ENCODE data around the gene ASIC4.

The ASIC4 gene

DNA sequence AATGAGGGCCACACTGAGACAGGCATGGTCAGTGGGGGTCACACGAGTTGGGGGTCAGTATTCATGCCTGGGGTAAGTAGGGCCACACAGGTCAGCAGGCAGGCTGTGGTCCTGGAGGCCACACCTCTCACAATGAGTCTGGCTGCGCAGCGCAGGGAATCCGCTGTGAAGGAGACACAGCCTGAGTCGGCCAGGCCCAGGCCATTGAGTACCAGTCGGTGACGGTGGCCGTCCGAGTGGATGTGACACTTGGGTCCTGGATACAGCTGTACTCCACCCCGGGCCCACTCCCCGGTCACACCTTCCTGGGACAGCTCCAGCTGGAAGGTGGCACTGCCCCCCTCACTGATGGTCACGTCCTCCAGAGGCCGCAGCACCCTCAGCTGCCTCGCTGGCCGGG is 40.1 kb downstream of the ASIC4 start:
- no peak for DNase-seq

DNA sequence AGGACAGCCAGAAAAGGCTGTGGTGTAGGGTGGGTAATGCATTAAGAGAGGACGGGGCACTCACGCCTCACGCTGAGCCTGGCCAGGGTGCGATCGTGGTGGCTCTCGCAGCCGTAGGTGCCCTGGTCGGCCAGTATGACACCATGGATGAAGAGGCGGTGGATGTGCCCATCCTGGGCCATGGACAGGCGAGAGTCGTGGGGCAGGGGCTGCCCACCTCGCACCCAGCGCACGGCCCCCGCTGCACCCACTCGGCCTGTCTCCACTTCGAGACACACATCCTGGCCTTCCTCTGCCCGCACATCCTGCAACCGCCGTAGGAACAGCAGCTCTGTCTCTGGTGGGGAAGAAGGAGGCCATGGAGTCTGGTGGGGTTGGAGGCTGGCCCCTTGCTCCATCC is 41.7 kb downstream of the ASIC4 start:
- DNase-seq: no peak

- no peak for DNase-seq
Observed at GRCh38 chr2:219556413-219556812, 42.1 kb downstream of the ASIC4 start.

DNA sequence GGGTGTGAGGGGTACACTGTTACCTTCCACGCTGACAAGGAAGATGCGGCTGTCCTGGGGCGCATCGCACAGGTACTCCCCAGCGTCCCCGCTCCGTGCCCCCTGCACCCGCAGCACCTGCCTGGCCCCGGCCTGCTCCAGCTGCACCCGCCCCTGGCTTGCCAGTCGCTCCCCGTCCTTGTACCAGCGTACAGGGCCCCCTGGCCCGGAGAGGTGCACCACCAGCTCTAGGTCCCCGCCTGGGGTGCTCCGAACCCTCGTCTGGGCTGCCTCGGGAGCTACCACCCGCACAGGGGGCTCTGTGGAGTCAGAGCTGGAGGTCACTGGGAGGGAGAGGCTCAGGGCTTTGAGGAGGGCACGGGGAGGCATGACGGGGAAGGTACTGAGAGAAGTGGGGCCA is 43.0 kb downstream of the ASIC4 start:
- DNase-seq: no peak

DNA sequence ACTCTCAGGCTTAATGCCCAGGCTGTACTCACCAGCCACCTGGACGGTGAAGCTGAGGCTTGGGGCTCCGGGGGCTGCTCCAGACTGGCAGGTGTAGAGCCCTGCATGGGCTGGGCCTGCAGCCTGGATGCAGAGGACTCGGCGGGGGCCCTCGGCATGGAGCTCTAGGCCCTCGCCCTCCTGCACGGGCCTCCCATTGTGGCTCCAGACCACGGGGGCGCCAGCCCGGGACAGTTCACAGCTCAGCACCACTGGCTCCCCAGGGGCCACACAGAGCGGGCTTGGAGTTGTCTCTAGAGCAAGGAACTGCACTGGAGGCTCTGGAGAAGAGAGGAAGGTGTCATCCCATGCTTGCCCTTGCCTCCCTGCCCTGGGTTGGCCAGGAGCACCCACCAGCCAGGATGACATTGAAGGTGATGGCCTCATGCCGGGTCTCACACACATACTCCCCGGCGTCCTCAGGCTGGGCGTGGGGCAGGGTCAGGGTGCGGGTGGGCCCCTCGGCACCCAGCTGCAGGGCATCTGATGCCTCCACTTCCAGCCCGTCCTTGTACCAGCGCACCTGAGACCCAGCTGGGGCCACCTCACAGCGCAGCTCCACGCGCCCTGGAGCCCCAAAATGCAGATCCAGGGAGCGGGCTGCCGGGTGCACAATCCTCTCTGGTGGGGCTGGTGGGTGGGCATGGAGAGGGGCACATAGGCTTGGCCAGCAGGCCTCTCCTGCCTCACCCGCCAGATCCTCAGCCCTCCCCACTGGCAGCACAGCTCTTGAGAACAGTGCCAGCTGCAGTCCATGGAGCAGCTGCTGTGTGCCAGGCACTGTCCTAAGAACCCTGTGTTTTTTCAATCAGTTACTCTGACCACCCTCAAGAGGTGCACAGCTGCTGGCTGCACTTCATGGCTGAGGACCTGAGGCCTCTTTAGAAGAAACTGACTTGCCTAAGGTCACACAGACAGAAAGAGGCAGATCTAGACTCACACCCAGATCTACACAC is 43.8 kb downstream of the ASIC4 start:
- DNase-seq: no peak

DNA sequence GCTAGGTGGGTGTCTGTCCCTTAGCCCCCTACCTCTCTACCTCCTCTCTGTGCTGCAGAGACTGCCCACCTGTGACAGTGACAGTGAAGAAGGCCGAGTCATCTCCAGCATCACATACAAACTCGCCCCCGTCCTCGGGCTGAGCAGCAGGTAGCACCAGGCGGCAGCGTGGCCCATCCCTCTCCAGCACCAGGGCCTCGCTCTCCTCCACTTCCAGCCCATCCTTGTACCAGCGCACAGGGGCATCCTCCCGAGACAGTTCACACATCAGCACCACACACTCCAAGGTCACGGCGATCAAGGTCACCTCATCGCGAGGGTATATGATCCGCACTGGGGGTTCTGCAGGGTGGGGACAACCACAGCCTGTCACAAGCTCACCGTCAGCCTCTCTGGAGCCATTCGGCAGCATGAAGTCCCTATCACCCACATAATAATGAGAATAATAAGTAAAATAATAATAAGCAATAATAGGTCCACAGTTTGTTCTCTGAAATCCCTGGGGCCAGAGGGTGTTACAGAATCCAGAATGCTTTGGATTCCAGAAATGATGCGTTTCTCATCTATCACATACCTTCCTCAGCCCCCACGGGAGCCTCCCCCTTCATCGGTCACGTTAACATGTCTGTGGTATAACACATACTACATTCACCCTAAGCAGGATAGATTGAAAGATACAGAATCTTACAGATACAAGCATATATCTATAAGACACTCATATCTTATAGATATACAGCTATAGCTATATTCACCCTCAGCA is 45.1 kb downstream of the ASIC4 start:
- no peak for DNase-seq

- DNase-seq: no peak
Observed at GRCh38 chr2:219560037-219560892, 46.0 kb downstream of the ASIC4 start.

DNA sequence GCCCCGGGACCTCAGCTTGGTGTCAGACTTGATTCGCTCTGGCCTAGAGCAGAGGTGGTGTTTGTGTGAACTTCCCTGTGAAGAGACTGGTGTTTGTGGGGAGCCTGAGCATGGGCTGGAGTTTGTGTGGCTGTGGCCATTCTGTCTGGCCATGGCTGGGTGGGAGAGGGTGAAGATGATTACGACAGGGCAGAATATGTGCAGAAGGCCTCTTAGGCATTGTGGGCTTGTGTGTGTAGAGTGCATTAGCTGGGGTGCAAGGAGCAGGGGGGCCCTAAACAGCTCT is 46.6 kb downstream of the ASIC4 start:
- no peak for DNase-seq

GRCh38 chr2:219561179-219562048 is 47.1 kb downstream of the ASIC4 start:
- DNase-seq: no peak

GRCh38 chr2:219562049-219563020 is 48.1 kb downstream of the ASIC4 start:
- DNase-seq: no peak

DNA sequence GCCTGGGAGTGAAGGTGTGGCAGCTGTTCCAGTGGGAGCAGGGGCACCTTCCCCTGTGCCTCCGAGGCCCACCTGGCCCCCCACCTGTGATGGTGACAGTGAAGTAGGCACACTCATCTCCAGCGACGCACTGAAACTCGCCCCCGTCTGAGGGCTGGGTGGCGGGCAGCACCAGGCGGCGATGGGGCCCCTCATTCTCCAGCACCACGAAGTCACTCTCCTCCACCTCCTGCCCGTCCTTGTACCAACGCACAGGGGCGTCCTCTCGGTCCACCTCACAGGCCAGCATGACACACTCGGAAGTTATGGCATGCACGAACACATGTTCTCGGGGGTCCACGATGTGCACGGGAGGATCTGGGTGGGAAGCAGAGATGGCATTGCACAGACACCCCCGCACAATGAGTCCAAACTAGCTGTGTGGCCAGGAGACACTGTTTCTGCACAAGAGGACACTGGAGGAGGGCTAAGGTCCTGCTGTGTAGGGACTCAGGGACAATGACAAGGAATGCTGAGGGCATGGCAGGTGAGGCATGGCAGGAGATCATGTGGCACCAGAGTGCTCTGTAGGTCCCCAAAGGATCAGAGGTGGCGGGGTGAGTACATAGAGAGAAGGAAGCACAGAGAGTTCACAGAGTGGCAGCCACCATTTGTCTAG is 49.1 kb downstream of the ASIC4 start:
- DNase-seq: no peak

DNA sequence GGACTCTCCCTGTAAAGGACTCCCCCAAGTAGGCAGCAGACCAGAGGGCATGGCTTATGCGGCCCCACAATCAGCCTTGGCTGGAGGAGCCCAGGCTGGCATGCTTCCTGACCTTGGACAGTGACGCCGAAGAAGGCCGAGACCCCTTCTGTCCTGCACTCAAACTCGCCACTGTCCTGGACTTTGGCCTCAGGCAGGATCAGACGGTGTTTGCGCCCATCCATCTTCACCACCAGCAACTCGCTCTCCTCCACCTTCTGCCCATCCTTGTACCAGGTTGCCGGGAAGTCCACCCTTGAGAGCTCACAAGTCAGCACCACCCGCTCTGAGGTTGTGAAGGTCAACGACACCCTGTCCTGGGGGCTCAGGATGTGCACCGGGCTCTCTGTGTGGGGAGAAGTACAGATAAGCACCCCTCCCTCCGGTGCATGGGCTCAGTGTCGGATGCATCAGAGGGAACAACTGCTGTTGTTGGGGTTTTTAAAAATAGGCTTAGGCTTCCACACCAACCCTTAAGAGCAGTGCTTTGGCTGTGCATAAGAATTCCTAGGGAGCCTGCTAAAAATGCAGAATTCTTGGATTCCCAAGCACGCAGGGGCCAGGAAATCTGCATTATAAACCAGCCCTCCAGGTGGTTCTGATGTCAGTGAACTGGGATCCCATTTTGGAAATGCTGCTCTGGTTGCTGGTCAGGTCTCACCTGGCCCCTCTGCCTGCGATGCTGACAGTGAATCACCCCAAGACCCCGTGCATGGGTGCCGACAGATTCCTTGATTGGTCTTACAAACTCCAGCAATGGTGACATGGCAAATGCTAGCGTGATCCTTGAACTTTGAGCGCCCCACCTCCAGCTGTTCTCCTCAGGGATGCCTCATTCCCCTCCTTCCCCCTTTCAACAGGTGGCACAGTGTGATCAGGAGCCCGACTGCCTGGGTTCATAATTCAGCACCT is 51.1 kb downstream of the ASIC4 start:
- no peak for DNase-seq

GRCh38 chr2:219566640-219567039 is 52.4 kb downstream of the ASIC4 start:
- DNase-seq: no peak

GRCh38 chr2:219567131-219567530 is 52.8 kb downstream of the ASIC4 start:
- no peak for DNase-seq

- DNase-seq: no peak
Observed at GRCh38 chr2:219567791-219568361, 53.6 kb downstream of the ASIC4 start.

- no peak for DNase-seq
Observed at GRCh38 chr2:219569041-219569440, 54.8 kb downstream of the ASIC4 start.

DNA sequence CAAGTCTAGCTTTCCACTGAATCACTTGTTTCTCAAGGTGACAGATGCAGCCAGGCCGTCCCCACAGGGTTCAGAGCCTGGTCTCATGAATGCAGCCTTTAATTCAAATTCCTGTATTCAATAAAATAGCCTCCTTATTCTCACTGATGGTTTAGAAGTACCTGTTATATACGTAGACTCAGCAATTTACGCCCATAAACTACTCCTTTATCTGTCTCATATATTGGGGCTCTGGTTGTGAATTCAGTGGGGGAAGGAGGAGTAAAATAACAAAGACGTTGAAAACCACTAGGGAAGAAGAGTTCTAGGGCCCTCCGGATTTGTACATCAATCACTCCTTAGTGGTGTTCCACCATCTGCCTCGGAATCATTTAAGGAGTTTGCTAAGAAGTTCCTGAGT is 55.4 kb downstream of the ASIC4 start:
- no peak for DNase-seq

DNA sequence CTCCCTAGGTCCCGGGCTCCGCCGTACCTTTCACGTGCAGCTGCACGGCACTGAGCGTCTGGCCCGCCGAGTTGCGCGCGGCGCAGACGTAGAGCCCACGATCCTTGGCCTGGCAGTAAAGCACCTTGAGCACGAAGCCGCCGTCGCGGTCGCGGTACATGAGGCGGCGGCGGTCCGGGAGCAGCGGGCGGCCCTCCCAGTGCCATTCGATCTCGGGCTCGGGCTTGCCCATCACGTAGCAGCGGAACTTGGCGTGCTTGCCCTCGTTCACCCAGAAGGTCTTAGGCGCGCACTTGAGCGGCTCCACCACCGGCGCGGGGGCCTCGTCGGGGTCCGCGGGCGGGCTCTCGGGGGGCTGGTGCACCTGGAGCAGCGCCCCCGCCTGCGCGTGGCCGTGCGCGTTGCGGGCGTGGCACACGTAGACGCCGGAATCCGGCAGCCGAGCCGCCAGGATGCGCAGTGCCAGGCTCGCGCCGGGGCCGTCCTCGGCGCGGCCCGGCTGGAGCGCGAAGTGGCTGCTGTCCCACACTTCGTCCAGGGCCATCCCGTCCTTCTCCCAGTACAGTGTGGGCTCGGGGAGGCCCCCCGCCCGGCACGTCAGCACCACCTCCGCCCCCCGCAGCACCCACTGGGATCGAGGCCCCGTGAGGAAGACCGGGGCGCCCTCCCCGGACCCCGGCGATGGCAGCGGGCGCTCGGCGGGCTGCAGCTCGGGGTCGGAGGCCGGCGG is 56.1 kb downstream of the ASIC4 start:
- peak; percentile 35 for DNase-seq

Measured in stimulated activated CD4-positive, alpha-beta T cell treated with anti-CD3 and anti-CD28 coated beads, Interleukin-15, amount 100 ng/mL, for 24 hours (primary cell).